Activated CD4-positive, alpha-beta T cell treated with anti-CD3 and anti-CD28 coated beads, Interleukin-2, amount 10 ng/mL, durations not matched to agents 7 days and 5 days (primary cell): ENCODE data around the gene TMX3. TPM values are rescaled to one million over a fixed set of nuclear protein-coding genes. Genes with fewer than 3 reads are reported as not detected.

Experiments
- CTCF ChIA-PET: fragments of 350-600 bp; sonication (Branson Sonifier 250); formaldehyde crosslinking; loops from one replicate; lab custom pipeline; 2021; ENCODE audit warnings: antibody characterized with exemption; lab: Charles Lee
- POLR2A ChIA-PET: fragments of 350-600 bp; sonication (Branson Sonifier 250); formaldehyde crosslinking; loops from one replicate; lab custom pipeline; 2021; ENCODE audit warnings: antibody characterized with exemption; lab: Charles Lee
- DNase-seq: peaks from one replicate; pipeline ENCODE4 v3.0.0-alpha.2; 2020
- H3K27ac Mint-ChIP-seq: one replicate; pipeline ENCODE4 v1.8.0; 2021; ENCODE audit warnings: mild to moderate bottlenecking, moderate library complexity, mixed read lengths
- H3K27me3 Mint-ChIP-seq: one replicate; pipeline ENCODE4 v1.8.0; 2021; ENCODE audit warnings: mixed read lengths
- H3K36me3 Mint-ChIP-seq: one replicate; pipeline ENCODE4 v1.8.0; 2021; ENCODE audit warnings: low read depth, mixed read lengths
- H3K4me1 Mint-ChIP-seq: one replicate; pipeline ENCODE4 v1.8.0; 2021; ENCODE audit warnings: mixed read lengths
- H3K4me3 Mint-ChIP-seq: one replicate; pipeline ENCODE4 v1.8.0; 2021; ENCODE audit warnings: mild to moderate bottlenecking, moderate library complexity, mixed read lengths
- H3K9me3 Mint-ChIP-seq: one replicate; pipeline ENCODE4 v1.8.0; 2021; ENCODE audit warnings: mixed read lengths
- total RNA-seq, 2 experiments: library from RNA; stranded (reverse); gene quantifications; one replicate each; pipeline ENCODE4 v1.2.3, GENCODE V29; 2021

The TMX3 gene
- total RNA-seq, 2 experiments from 2014 or later, result 63.3 to 66.1 TPM

DNA sequence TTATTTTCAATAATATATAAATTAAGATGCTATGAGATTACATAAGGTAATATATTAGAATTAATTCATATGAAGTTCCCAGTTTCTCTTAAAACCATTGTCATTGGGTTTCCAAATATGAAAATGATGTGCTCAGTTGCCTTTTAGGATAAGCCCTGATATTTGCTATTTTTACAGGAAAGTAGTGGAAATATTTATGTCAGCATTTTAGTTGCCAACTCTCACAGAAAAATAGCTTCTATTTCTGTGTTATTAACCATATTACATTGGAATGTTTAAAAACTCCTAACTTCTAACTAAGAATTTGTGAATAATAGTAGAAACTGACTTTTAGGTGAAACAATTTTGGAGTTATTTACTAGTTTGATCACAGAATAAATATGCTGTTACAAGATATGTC, 74.0 kb downstream of the TMX3 start:
- no peaks in the 10 kb centered on the region for H3K9me3 Mint-ChIP-seq
- no peaks in the 10 kb centered on the region for H3K4me1 Mint-ChIP-seq
- peaks cover under 1% of the 10 kb centered on the region for H3K27me3 Mint-ChIP-seq
- H3K36me3 Mint-ChIP-seq, result no peaks in the 10 kb centered on the region
- ChIA-PET POLR2A (no interaction called here), CTCF (no interaction called here)
- no peak for DNase-seq
- no peak overlapping the region for H3K4me3 Mint-ChIP-seq
- H3K27ac Mint-ChIP-seq, result no peak overlapping the region

DNA sequence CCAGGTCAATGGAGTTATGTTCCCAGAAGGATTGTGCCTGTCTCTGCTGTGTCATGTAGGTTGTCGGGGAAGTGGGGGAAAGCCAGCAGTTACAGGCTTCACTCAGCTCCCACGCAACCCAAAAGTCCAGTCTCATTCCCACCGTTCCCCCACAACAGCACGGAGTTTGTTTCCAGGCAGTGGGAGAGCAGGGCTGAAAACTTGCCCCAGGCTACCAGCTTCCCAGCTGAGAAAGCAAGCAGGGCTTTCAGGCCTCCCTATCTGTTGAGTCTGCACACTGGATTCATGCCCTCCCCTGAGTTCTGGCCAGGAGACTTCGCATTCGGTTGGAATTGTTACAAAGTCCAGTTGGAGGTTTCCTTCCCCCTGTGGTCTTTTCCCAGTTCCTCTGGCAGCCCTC, 76.3 kb downstream of the TMX3 start:
- no peaks in the 10 kb centered on the region for H3K36me3 Mint-ChIP-seq
- ChIA-PET POLR2A (no interaction called here), CTCF (interaction anchor here (0.6 kb wide), 1 partner anchor 14 kb away, joined by 3 read pairs; no protein-coding TSS in a partner anchor)
- H3K4me1 Mint-ChIP-seq, result no peaks in the 10 kb centered on the region
- no peak for DNase-seq
- no peak overlapping the region for H3K27ac Mint-ChIP-seq
- no peak overlapping the region for H3K4me3 Mint-ChIP-seq
- H3K9me3 Mint-ChIP-seq, result no peaks in the 10 kb centered on the region
- H3K27me3 Mint-ChIP-seq, result peaks cover 2% of the 10 kb centered on the region

DNA sequence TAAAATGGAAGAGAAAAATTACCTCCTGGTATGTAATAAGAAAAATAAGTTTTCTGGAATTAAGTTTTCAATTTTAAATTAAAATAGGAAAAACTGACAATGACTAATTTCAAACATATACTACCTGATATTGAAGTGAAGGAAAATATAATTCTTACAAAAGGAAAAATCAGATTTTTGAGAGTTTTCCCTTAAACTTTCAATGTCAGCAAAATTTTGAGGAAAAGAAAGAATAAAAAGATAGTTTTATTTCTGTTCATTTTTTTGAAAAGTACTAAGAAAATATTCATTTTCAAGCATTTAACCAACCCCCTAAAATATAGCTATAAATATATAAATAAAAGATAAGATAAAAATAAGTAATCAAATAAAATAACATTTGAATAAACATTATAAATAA, 87.1 kb downstream of the TMX3 start:
- Mint-ChIP-seq H3K4me1 (no peaks in the 10 kb centered on the region), H3K27me3 (peaks cover 2% of the 10 kb centered on the region), H3K4me3 (no peak overlapping the region), H3K36me3 (no peaks in the 10 kb centered on the region), H3K27ac (no peak overlapping the region), H3K9me3 (no peaks in the 10 kb centered on the region)
- ChIA-PET CTCF (no interaction called here), POLR2A (no interaction called here)
- no peak for DNase-seq

Other genes starting within 250 kb of the TMX3 start
- 1 to 10 TPM; 2.0 to 2.3 TPM for gene CCDC102B, start 83.0 kb upstream of the TMX3 start, total RNA-seq